ENCODE data around the gene EIF5AL1.

GRCh38 chr10:79563426-79563825 lies 51.1 kb downstream of the EIF5AL1 start:
- no peak for TF ChIP-seq CTCF (IDR thresholded peaks at IDR 0.05; ENCODE audit: control extremely low read depth in 1 of 3, insufficient read depth in 1 of 3, low read depth in 1 of 3, low read length in 3 of 3)
- TF ChIP-seq MAX (IDR thresholded peaks at IDR 0.05), result no peak
